H1 (cell line): Measurements from ENCODE around the gene COLEC12. TPM values are rescaled to one million over a fixed set of nuclear protein-coding genes. Genes with fewer than 3 reads are reported as not detected.

Experiments
- CTCF ChIA-PET: fragments of 300-600 bp; sonication (Branson Sonifier 250); formaldehyde crosslinking; loops from one replicate; lab custom pipeline; 2021; ENCODE audit not compliant: partially characterized antibody; lab: Charles Lee
- POLR2A ChIA-PET: fragments of 300-600 bp; sonication (Branson Sonifier 250); formaldehyde crosslinking; loops from one replicate; lab custom pipeline; 2021; ENCODE audit warnings: inconsistent platforms; ENCODE audit not compliant: partially characterized antibody; lab: Charles Lee
- DNase-seq, 2 experiments: peaks; one replicate each; pipeline versions ENCODE4 v3.0.0 to v3.0.0-alpha.2; 2010 to 2022; ENCODE audit warnings: low spot score in 2 of 2, low read depth in 1 of 2, mixed read lengths in 1 of 2
- FAIRE-seq: peaks from 2 replicates; lab custom pipeline; 2011; peaks lifted over from hg19 to GRCh38; lab: Jason Lieb, UNC
- H2AFZ ChIP-seq: 2 replicates; pipeline ENCODE4 v1.8.1; 2012; ENCODE audit warnings: low read length, inconsistent platforms
- H2AK5ac ChIP-seq: 2 replicates; pipeline ENCODE4 v1.6.1; 2013; ENCODE audit warnings: low read depth, low read length
- H2BK120ac ChIP-seq: replicated peaks from 2 replicates; pipeline ENCODE3; 2013; ENCODE audit warnings: low read depth, low read length, inconsistent platforms
- H2BK12ac ChIP-seq: 2 replicates; pipeline ENCODE4 v1.6.1; 2013; ENCODE audit warnings: low read depth, low read length
- H2BK15ac ChIP-seq: 2 replicates; pipeline ENCODE4 v1.6.1; 2013; ENCODE audit warnings: low read length
- H2BK20ac ChIP-seq: 2 replicates; pipeline ENCODE4 v1.6.1; 2013; ENCODE audit warnings: low read length
- H2BK5ac ChIP-seq: 2 replicates; pipeline ENCODE4 v1.6.1; 2013; ENCODE audit warnings: low read depth, low read length
- H3K14ac ChIP-seq: 2 replicates; pipeline ENCODE4 v1.6.1; 2013; ENCODE audit warnings: inconsistent platforms; ENCODE audit not compliant: insufficient read length
- H3K18ac ChIP-seq: 2 replicates; pipeline ENCODE4 v1.6.1; 2013; ENCODE audit warnings: low read length; ENCODE audit errors: extremely low read depth
- H3K23ac ChIP-seq: 2 replicates; pipeline ENCODE4 v1.6.1; 2013; ENCODE audit warnings: inconsistent platforms; ENCODE audit not compliant: insufficient read length
- H3K23me2 ChIP-seq: 2 replicates; pipeline ENCODE4 v1.6.1; 2013; ENCODE audit warnings: low read depth, low read length
- H3K27ac ChIP-seq: 2 replicates; pipeline ENCODE4 v1.6.1; 2011; ENCODE audit warnings: low read depth, low read length, inconsistent platforms
- H3K27me3 ChIP-seq, 4 experiments: replicated peaks in 1 of 4; 1 replicate in 1 of 4; 2 replicates in 3 of 4; pipeline versions ENCODE4 v1.6.1 to v1.8.1; 2011 to 2013; ENCODE audit warnings: low read length in 3 of 4, mild to moderate bottlenecking in 3 of 4, inconsistent platforms in 2 of 4, mixed read lengths in 2 of 4, moderate library complexity in 1 of 4; ENCODE audit not compliant: control insufficient read depth in 3 of 4, insufficient read depth in 3 of 4; ENCODE audit errors: extremely low read depth in 1 of 4
- H3K36me3 ChIP-seq, 4 experiments: 2 replicates each; pipeline versions ENCODE4 v1.6.1 to v1.8.1; 2011 to 2013; ENCODE audit warnings: mild to moderate bottlenecking in 4 of 4, low read length in 3 of 4, moderate library complexity in 2 of 4, control low read depth in 1 of 4, inconsistent platforms in 1 of 4; ENCODE audit not compliant: insufficient read depth in 4 of 4, control insufficient read depth in 2 of 4
- H3K4ac ChIP-seq: replicated peaks from 2 replicates; pipeline ENCODE3; 2013; ENCODE audit warnings: low read length, low read depth, mixed read lengths, inconsistent platforms; ENCODE audit not compliant: insufficient read length
- H3K4me1 ChIP-seq, 4 experiments: replicated peaks in 1 of 4; 1 replicate in 1 of 4; 2 replicates in 3 of 4; pipeline versions ENCODE4 v1.6.1 to v1.8.1; 2011 to 2013; ENCODE audit warnings: low read length in 3 of 4, inconsistent platforms in 2 of 4, mixed read lengths in 1 of 4; ENCODE audit not compliant: insufficient read depth in 4 of 4, control insufficient read depth in 3 of 4
- H3K4me2 ChIP-seq, 2 experiments: 2 replicates each; pipeline versions ENCODE4 v1.6.1 to v1.8.1; 2011 to 2013; ENCODE audit warnings: low read depth in 2 of 2, low read length in 2 of 2, control low read depth in 1 of 2, inconsistent platforms in 1 of 2, mild to moderate bottlenecking in 1 of 2; ENCODE audit not compliant: insufficient read depth in 1 of 2
- H3K4me3 ChIP-seq, 4 experiments: fragments of 200-600, 300-600 bp in 1 of 4; sonication (generic), shearing (Covaris generic), sonication (Bioruptor Twin) in 1 of 4; 2 replicates each; pipeline versions ENCODE4 v1.5.1 to v1.8.1; 2011 to 2016; ENCODE audit warnings: low read length in 4 of 4, low read depth in 3 of 4, control low read depth in 2 of 4, inconsistent platforms in 2 of 4, mild to moderate bottlenecking in 2 of 4, mixed read lengths in 1 of 4, moderate library complexity in 1 of 4; ENCODE audit not compliant: insufficient read depth in 2 of 4; ENCODE audit errors: extremely low read depth in 1 of 4
- H3K56ac ChIP-seq: replicated peaks from 2 replicates; pipeline ENCODE3; 2013; ENCODE audit warnings: low read depth, mild to moderate bottlenecking, mixed read lengths, low read length, inconsistent platforms; ENCODE audit not compliant: insufficient read length
- H3K79me1 ChIP-seq: 2 replicates; pipeline ENCODE4 v1.6.1; 2013; ENCODE audit warnings: low read depth, low read length, control low read depth
- H3K79me2 ChIP-seq, 2 experiments: 2 replicates each; pipeline versions ENCODE4 v1.6.1 to v1.8.1; 2012 to 2013; ENCODE audit warnings: low read length in 2 of 2, mild to moderate bottlenecking in 2 of 2, inconsistent platforms in 1 of 2; ENCODE audit not compliant: insufficient read depth in 2 of 2, control insufficient read depth in 1 of 2
- H3K9ac ChIP-seq, 4 experiments: replicated peaks in 1 of 4; 1 replicate in 1 of 4; 2 replicates in 3 of 4; pipeline versions ENCODE4 v1.6.1 to v1.8.1; 2011 to 2013; ENCODE audit warnings: low read depth in 3 of 4, low read length in 3 of 4, control low read depth in 2 of 4, mild to moderate bottlenecking in 2 of 4, moderate library complexity in 2 of 4, inconsistent platforms in 1 of 4; ENCODE audit errors: extremely low read depth in 1 of 4
- H3K9me3 ChIP-seq, 2 experiments: 2 replicates each; pipeline versions ENCODE4 v1.6.1 to v1.8.1; 2012 to 2013; ENCODE audit warnings: mild to moderate bottlenecking in 2 of 2, moderate library complexity in 2 of 2, control low read depth in 1 of 2, inconsistent platforms in 1 of 2, low read depth in 1 of 2, low read length in 1 of 2, mixed read lengths in 1 of 2; ENCODE audit not compliant: insufficient read depth in 2 of 2
- H4K20me1 ChIP-seq, 2 experiments: replicated peaks in 1 of 2; 2 replicates each; pipeline versions ENCODE3 to v1.8.1; 2011 to 2013; ENCODE audit warnings: inconsistent platforms in 2 of 2, low read length in 2 of 2, mild to moderate bottlenecking in 1 of 2; ENCODE audit not compliant: insufficient read depth in 2 of 2, control insufficient read depth in 1 of 2
- H4K5ac ChIP-seq: 2 replicates; pipeline ENCODE4 v1.6.1; 2013; ENCODE audit warnings: low read length, low read depth, mixed read lengths, inconsistent platforms; ENCODE audit not compliant: insufficient read length
- H4K8ac ChIP-seq: 2 replicates; pipeline ENCODE4 v1.8.0; 2013; ENCODE audit warnings: mild to moderate bottlenecking, moderate library complexity, low read length, inconsistent platforms; ENCODE audit not compliant: insufficient read depth; ENCODE audit errors: extremely low read depth
- H4K91ac ChIP-seq: replicated peaks from 2 replicates; pipeline ENCODE3; 2013; ENCODE audit warnings: low read length, mixed read lengths, inconsistent platforms; ENCODE audit not compliant: insufficient read length
- CHD2 ChIP-seq: IDR thresholded peaks from 2 replicates; pipeline ENCODE4 v1.6.1; 2012; ENCODE audit warnings: low read length, improper control_type of control experiment
- RBBP5 ChIP-seq: IDR thresholded peaks from 2 replicates; pipeline ENCODE4 v1.7.1; 2012; ENCODE audit warnings: low read depth, mild to moderate bottlenecking, inconsistent platforms, low read length, moderate library complexity, borderline replicate concordance
- WGBS, 2 experiments: shearing (Covaris generic) in 1 of 2; methylation state at CpG; one replicate each; pipeline versions ENCODE4 v1.1.6 to v1.1.7; 2013 to 2015; ENCODE audit warnings: low lambda C conversion rate in 2 of 2, mixed read lengths in 2 of 2, inconsistent platforms in 1 of 2, low coverage in 1 of 2, missing lambda C conversion rate in 1 of 2; ENCODE audit not compliant: insufficient replicate concordance in 2 of 2, insufficient coverage in 1 of 2, insufficient read length in 1 of 2; ENCODE audit errors: extremely low coverage in 1 of 2, missing lambda C conversion rate in 1 of 2; 5-methylcytosine and 5-hydroxymethylcytosine counted together
- polyA plus RNA-seq, 7 experiments: library from polyadenylated mRNA; depleted of rRNA in 3 of 7; stranded (reverse) in 5 of 7; unstranded in 2 of 7; fragments of >200 nt in 5 of 7; fragments of 200-250 nt in 2 of 7; gene quantifications; 1 replicate in 5 of 7; 2 replicates in 1 of 7; 4 replicates in 1 of 7; pipeline versions ENCODE4 v1.2.1 to v1.2.3, GENCODE V29; 2011 to 2013; ENCODE audit warnings: missing spikeins in 2 of 7, mixed read lengths in 2 of 7
- total RNA-seq: library from RNA; stranded (reverse); fragmentation: NEBNext Ultra II Directional; extraction: Animal tissue kit (Norgen Biotek cat#: 25700); gene quantifications from 2 replicates; pipeline ENCODE4 v1.2.1, GENCODE V29; 2021
- TF ChIP-seq, protein P1 (sequence below): IDR thresholded peaks from 2 replicates; pipeline ENCODE4 v1.6.1; 2012; ENCODE audit warnings: inconsistent platforms
- TF ChIP-seq, protein P2 (sequence below): IDR thresholded peaks from 2 replicates; pipeline ENCODE4 v1.6.1; 2012; ENCODE audit warnings: inconsistent platforms

The COLEC12 gene
- total and polyA plus RNA-seq, 2 of the 8 experiments (the other 6 are each of a cell fraction or from before 2014, with no cell fraction given) = 0.44 to 2.3 TPM

DNA sequence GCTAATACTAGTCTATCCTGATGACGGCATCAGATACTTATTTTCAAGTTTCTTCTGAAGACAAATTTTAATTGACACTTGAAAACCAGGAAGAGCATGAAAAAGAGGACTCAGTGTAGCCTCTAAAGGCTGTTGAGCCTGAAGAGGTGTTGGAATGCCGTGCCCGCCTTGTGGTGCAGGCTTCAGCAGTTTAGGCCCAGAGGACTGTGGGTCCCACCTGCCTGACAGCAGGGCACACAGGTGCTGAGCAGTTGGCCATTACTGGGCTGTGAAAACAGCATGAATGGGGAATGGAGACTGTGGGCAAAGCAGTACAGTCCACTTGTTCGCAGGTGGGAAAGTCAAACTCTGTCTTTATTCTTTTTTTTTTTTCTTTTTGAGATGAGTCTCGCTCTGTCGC, 182.9 kb downstream of the COLEC12 start:
- Histone ChIP-seq H3K79me1 (no peaks in the 10 kb centered on the region), H2AK5ac (no peak overlapping the region), H2BK15ac (no peak overlapping the region), H3K79me2 (no peaks in the 10 kb centered on the region), H3K4me3 (no peak overlapping the region), H3K36me3 (no peaks in the 10 kb centered on the region), H3K18ac (no peak overlapping the region), H2BK120ac (no peak overlapping the region), H4K91ac (no peak overlapping the region), H3K23ac (no peak overlapping the region), H3K56ac (no peak overlapping the region), H2BK20ac (no peak overlapping the region), H4K20me1 (no peaks in the 10 kb centered on the region), H3K27ac (no peak overlapping the region), H3K14ac (peak overlapping the region; percentile 48), H3K4ac (no peak overlapping the region), H3K9ac (no peak overlapping the region), H2BK12ac (no peak overlapping the region), H3K9me3 (no peaks in the 10 kb centered on the region), H3K4me1 (no peaks in the 10 kb centered on the region), H3K23me2 (peaks cover 1% of the 10 kb centered on the region; the same call in 1 of the 2 replicates), H2AFZ (no peak overlapping the region), H3K4me2 (no peak overlapping the region), H3K27me3 (no peaks in the 10 kb centered on the region), H4K5ac (no peak overlapping the region), H4K8ac (no peak overlapping the region), H2BK5ac (no peak overlapping the region)
- no peak for FAIRE-seq
- DNase-seq = no peak
- ChIA-PET CTCF (no interaction called here), POLR2A (no interaction called here)
- 95% methylated on average over 4 of the region's 6 CpGs; no CpG with 5 or more reads in 1 of the 2 experiments for WGBS, 2 experiments
- TF ChIP-seq, protein P1, sequence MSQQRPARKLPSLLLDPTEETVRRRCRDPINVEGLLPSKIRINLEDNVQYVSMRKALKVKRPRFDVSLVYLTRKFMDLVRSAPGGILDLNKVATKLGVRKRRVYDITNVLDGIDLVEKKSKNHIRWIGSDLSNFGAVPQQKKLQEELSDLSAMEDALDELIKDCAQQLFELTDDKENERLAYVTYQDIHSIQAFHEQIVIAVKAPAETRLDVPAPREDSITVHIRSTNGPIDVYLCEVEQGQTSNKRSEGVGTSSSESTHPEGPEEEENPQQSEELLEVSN = peak; percentile 24; the same call in 1 of the 2 replicates
- TF ChIP-seq RBBP5 (no peak), CHD2 (no peak)
- TF ChIP-seq, protein P2, sequence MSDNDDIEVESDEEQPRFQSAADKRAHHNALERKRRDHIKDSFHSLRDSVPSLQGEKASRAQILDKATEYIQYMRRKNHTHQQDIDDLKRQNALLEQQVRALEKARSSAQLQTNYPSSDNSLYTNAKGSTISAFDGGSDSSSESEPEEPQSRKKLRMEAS = peak; percentile 39; the same call in 1 of the 2 replicates
